Brain microvascular endothelial cell (primary cell): ENCODE data around the gene AP5B1.
A peak's percentile ranks its signal among the peaks of the same experiment; 100 is the strongest.

Experiments used
- DNase-seq: peaks from one replicate; pipeline ENCODE4 v3.0.0-alpha.2; 2020
- H3K27ac ChIP-seq: fragments of 250-450 bp; sonication (Bioruptor Pico); 2 replicates; pipeline ENCODE4 v1.5.1; 2020; ENCODE audit warnings: mild to moderate bottlenecking, moderate library complexity
- H3K27me3 ChIP-seq: fragments of 250-450 bp; sonication (Bioruptor Pico); replicated peaks from 2 replicates; pipeline ENCODE4 v1.5.1; 2020; ENCODE audit warnings: mild to moderate bottlenecking
- H3K36me3 ChIP-seq: fragments of 250-450 bp; sonication (Bioruptor Pico); replicated peaks from 2 replicates; pipeline ENCODE4 v1.5.1; 2020; ENCODE audit warnings: mild to moderate bottlenecking
- H3K4me3 ChIP-seq: 2 replicates; pipeline ENCODE4 v1.5.1; 2011; ENCODE audit warnings: low read depth, mild to moderate bottlenecking, control low read depth, low read length, moderate library complexity
- in situ Hi-C: cut with HindIII; loops from 2 replicates; pipeline ENCODE4 v1.10.0; 2017; ENCODE audit warnings: low sequenced_read_pairs, low pct_ligation_motif_present
- TF ChIP-seq, protein P1 (sequence below): IDR thresholded peaks from 2 replicates; pipeline ENCODE4 v1.5.1; 2011; ENCODE audit warnings: low read depth, mild to moderate bottlenecking, moderate library complexity, low read length, control low read depth, inconsistent platforms; ENCODE audit errors: missing control alignments

AP5B1 gene

DNA sequence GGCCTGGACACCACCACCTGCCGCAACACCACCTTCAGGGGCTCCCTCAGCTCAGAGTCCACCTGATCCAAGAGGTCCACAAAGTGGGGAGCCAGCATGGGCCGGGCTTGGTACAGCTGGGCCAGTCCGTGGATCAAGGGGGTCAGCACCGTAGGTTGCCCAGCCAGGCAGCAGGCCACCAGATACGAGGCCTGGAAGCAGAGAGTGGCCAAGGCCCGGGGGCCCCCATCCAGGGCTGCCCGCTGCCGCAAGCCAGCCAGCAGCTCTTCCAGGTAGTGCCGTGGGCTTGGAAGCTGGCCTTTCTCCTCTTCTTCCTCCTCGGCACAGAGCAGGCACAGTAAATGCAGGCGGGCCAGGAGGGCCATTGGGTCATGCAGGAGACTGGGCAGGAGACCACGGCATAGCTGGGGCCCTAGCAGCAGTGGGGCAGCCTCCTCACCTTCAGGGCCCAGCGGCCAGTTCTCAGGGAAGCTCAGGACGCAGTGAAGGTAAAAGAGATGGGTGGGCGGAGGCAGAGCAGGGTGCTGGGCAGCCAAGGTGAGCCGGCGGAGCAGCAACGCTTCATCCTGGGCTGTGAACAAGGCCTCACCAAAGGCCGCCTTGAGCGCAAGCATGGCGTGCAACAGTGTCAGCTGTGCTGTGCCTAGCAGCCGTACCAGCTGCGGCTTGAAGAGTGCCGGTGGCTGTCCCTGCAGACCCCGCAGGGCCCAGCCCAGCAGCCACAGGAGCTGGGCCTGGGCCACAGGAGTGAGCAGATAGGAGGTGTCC is 1.7 kb downstream of the AP5B1 start:
- no peak for DNase-seq
- Histone ChIP-seq H3K27me3 (no peaks in the 10 kb centered on the region), H3K4me3 (peak overlapping the region; percentile 79), H3K36me3 (peaks cover 10% of the 10 kb centered on the region), H3K27ac (no peak overlapping the region)
- TF ChIP-seq, protein P1, sequence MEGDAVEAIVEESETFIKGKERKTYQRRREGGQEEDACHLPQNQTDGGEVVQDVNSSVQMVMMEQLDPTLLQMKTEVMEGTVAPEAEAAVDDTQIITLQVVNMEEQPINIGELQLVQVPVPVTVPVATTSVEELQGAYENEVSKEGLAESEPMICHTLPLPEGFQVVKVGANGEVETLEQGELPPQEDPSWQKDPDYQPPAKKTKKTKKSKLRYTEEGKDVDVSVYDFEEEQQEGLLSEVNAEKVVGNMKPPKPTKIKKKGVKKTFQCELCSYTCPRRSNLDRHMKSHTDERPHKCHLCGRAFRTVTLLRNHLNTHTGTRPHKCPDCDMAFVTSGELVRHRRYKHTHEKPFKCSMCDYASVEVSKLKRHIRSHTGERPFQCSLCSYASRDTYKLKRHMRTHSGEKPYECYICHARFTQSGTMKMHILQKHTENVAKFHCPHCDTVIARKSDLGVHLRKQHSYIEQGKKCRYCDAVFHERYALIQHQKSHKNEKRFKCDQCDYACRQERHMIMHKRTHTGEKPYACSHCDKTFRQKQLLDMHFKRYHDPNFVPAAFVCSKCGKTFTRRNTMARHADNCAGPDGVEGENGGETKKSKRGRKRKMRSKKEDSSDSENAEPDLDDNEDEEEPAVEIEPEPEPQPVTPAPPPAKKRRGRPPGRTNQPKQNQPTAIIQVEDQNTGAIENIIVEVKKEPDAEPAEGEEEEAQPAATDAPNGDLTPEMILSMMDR = no peak
- in situ Hi-C loops = no loop called here

DNA sequence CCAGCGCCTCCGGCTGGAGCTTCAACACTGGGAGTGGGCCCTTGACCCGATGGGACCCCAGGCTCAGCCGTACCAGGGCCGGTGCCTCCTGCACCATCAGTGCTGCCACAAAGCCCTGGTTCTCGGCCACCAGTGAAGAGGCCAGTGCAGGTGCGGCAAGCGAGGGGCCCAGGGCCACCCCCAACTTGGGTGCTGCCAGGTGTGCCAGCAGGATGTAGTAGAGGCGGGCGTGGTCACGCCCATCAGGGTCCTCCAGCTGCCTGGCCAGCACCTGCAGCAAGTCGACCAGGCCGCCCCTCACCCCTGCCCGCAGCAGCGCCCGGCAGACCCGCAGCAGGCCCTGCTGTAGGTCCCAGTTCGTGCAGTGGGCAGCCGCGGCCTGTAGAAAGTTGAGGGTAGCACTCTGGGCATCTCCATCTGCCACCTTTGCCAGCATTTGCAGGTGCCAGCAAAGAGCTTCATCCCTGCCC is 2.3 kb downstream of the AP5B1 start:
- H3K27ac ChIP-seq = no peak overlapping the region
- no peak overlapping the region for H3K4me3 ChIP-seq
- peaks cover 10% of the 10 kb centered on the region for H3K36me3 ChIP-seq

DNA sequence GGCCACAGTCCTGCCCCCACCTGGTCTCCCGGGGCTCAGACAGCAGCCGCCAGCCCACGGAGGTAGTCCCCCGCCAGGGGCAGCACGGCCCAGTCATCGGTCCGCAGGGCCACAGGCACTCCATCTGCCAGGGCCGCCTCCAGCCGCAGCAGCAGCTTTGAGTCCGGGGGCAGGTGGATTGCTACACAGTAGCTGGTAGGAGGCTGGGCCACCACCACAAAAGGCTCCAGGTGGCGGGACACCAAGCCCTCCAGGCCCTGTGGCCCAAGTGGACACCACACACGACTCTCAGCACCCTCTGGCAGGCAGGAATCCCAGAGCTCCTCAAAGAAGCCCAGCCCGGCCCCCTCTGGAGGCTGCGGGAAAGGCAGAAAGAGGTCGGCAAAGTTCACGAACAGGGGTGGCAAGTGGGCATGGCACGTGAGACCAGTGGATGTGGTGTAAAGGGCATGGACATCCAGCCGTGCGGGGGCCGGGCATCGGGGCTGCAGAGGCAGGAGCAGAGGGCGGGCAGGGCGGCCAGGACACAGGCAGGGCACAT is 2.9 kb downstream of the AP5B1 start:
- in situ Hi-C loops = no loop called here
- no peak for DNase-seq
- H3K27ac ChIP-seq = no peak overlapping the region
- peaks cover 10% of the 10 kb centered on the region for H3K36me3 ChIP-seq
- no peak overlapping the region for H3K4me3 ChIP-seq
- no peaks in the 10 kb centered on the region for H3K27me3 ChIP-seq
- TF ChIP-seq, protein P1 = no peak

More for the DNA sequence above, 2.3 kb downstream of the AP5B1 start:
- in situ Hi-C loops = no loop called here
- TF ChIP-seq, protein P1 = no peak
- no peak for DNase-seq
- H3K27me3 ChIP-seq = no peaks in the 10 kb centered on the region

DNA sequence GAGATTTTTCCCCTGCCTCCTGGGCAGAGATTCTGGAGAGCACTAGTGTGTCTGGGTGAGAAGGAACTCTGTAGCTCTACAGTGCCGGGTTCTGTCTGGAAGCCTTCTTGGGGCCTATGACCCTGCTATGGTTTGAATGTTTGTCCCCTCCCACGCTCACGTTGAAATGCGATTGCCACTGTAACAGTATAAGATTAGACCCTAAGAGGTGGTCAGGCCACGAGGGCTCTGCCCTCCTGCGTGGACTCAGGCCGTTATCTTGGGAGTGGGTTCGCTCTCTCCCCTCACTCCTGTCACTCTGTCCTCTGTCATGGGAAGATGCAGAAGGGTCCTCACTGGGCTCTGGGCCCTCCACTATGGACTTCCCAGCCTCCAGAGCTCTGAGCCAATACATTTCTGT is 3.5 kb downstream of the AP5B1 start:
- TF ChIP-seq, protein P1 = no peak
- Histone ChIP-seq H3K27ac (no peak overlapping the region), H3K27me3 (no peaks in the 10 kb centered on the region), H3K4me3 (no peak overlapping the region), H3K36me3 (peaks cover 10% of the 10 kb centered on the region)
- no peak for DNase-seq
- in situ Hi-C loops = no loop called here

DNA sequence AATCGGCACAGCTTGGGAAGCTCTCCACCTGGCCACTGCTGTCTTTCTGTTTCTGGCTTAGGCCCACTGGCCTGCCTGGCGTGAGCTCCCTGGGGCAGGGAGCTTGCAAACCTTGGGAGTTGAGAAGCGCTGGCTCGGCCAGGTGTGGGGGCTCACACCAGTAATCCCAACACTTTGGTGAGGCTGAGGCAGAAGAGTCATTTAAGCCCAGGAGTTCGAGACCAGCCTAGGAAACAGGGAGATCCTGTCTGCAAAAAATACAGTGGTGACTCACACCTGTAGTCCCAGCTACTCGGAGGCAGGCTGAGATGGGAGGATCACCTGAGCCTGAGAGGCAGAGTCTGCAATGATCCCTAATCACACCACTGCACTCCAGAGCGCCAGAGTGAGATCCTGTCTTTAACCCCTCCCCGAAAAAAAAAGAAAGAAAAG is 4.0 kb downstream of the AP5B1 start:
- in situ Hi-C loops = no loop called here
- TF ChIP-seq, protein P1 = no peak
- Histone ChIP-seq H3K27me3 (no peaks in the 10 kb centered on the region), H3K36me3 (peaks cover 10% of the 10 kb centered on the region), H3K4me3 (no peak overlapping the region), H3K27ac (no peak overlapping the region)
- DNase-seq = no peak
